Activated naive CD8-positive, alpha-beta T cell (primary cell): Measurements from ENCODE around the gene SRGAP3.

ENCODE experiments used
- H3K27ac Mint-ChIP-seq: one replicate; pipeline ENCODE4 v1.8.0; 2021; ENCODE audit warnings: mixed read lengths
- H3K27me3 Mint-ChIP-seq: one replicate; pipeline ENCODE4 v1.8.0; 2021; ENCODE audit warnings: mixed read lengths
- H3K36me3 Mint-ChIP-seq: one replicate; pipeline ENCODE4 v1.8.0; 2021; ENCODE audit warnings: mixed read lengths
- H3K4me1 Mint-ChIP-seq: one replicate; pipeline ENCODE4 v1.8.0; 2021; ENCODE audit warnings: low read depth, mixed read lengths
- H3K4me3 Mint-ChIP-seq: one replicate; pipeline ENCODE4 v1.8.0; 2021; ENCODE audit warnings: mild to moderate bottlenecking, mixed read lengths
- H3K9me3 Mint-ChIP-seq: one replicate; pipeline ENCODE4 v1.8.0; 2021; ENCODE audit warnings: low read depth, mixed read lengths

SRGAP3 gene

GRCh38 chr3:8954938-8955763 lies 294.3 kb downstream of the SRGAP3 start:
- peaks cover 15% of the 10 kb centered on the region for H3K4me1 Mint-ChIP-seq
- peaks cover 5% of the 10 kb centered on the region for H3K36me3 Mint-ChIP-seq
- no peak overlapping the region for H3K27ac Mint-ChIP-seq
- no peaks in the 10 kb centered on the region for H3K27me3 Mint-ChIP-seq
- no peak overlapping the region for H3K4me3 Mint-ChIP-seq
- no peaks in the 10 kb centered on the region for H3K9me3 Mint-ChIP-seq

- peaks cover 5% of the 10 kb centered on the region for H3K36me3 Mint-ChIP-seq
- H3K4me1 Mint-ChIP-seq, result peaks cover 7% of the 10 kb centered on the region
- no peaks in the 10 kb centered on the region for H3K9me3 Mint-ChIP-seq
- no peak overlapping the region for H3K27ac Mint-ChIP-seq
- no peak overlapping the region for H3K4me3 Mint-ChIP-seq
- H3K27me3 Mint-ChIP-seq, result no peaks in the 10 kb centered on the region
Observed at GRCh38 chr3:8953313-8953712, 296.1 kb downstream of the SRGAP3 start.

DNA sequence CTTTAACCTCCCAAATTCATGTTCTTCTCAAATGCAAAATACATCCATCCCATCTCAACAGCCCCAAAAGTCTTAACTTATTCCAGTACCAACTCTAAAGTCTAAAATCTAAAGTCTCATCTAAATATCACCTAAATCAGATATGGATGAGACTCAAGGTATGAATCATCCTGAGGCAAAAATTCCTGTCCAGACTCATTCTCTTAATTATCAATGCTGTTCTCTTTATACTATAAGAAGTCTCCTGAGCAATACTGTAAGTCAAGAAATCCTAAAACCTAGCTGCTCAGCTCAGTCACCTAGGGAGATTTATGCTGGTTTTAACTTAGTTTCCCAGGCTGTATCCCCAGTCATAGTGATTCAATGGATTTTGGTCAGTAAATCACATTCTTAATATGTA lies 297.3 kb downstream of the SRGAP3 start:
- Mint-ChIP-seq H3K9me3 (no peaks in the 10 kb centered on the region), H3K27me3 (no peaks in the 10 kb centered on the region)

GRCh38 chr3:8945890-8946600 lies 303.4 kb downstream of the SRGAP3 start:
- H3K4me1 Mint-ChIP-seq, result peaks cover 2% of the 10 kb centered on the region
- no peak overlapping the region for H3K4me3 Mint-ChIP-seq
- peaks cover 12% of the 10 kb centered on the region for H3K9me3 Mint-ChIP-seq
- no peak overlapping the region for H3K27ac Mint-ChIP-seq
- H3K27me3 Mint-ChIP-seq, result no peaks in the 10 kb centered on the region
- H3K36me3 Mint-ChIP-seq, result peaks cover 37% of the 10 kb centered on the region

More for the DNA sequence above, 297.3 kb downstream of the SRGAP3 start:
- Mint-ChIP-seq H3K27ac (no peak overlapping the region), H3K36me3 (peaks cover under 1% of the 10 kb centered on the region), H3K4me3 (no peak overlapping the region), H3K4me1 (peaks cover 5% of the 10 kb centered on the region)

GRCh38 chr3:8942746-8943488 lies 306.5 kb downstream of the SRGAP3 start:
- Mint-ChIP-seq H3K4me1 (no peaks in the 10 kb centered on the region), H3K27ac (no peak overlapping the region), H3K27me3 (no peaks in the 10 kb centered on the region), H3K9me3 (peaks cover 12% of the 10 kb centered on the region), H3K36me3 (peaks cover 40% of the 10 kb centered on the region), H3K4me3 (no peak overlapping the region)

DNA sequence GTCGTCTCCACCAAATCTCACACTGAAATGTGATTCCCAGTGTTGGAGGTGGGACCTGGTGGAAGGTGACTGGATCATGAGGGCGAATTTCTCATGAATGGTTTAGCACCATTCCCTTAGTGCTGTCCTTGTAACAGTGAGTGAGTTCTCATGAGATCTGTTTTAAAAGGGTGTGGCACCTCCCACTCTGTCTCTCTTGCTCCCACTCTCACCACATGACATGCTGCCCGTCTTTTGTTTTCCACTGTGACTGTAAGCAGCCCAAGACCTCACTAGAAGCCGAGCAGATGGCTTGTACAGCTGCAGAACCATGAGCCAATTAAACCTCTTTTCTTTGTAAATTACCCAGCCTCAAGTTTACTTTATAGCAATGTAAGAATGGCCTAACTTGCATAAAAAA lies 307.3 kb downstream of the SRGAP3 start:
- Mint-ChIP-seq H3K27ac (no peak overlapping the region), H3K4me1 (no peaks in the 10 kb centered on the region), H3K36me3 (peaks cover 39% of the 10 kb centered on the region), H3K9me3 (peaks cover 12% of the 10 kb centered on the region), H3K4me3 (no peak overlapping the region), H3K27me3 (no peaks in the 10 kb centered on the region)

- H3K27ac Mint-ChIP-seq, result no peak overlapping the region
- peaks cover under 1% of the 10 kb centered on the region for H3K9me3 Mint-ChIP-seq
- no peak overlapping the region for H3K4me3 Mint-ChIP-seq
- H3K36me3 Mint-ChIP-seq, result peaks cover 20% of the 10 kb centered on the region
- no peaks in the 10 kb centered on the region for H3K27me3 Mint-ChIP-seq
- no peaks in the 10 kb centered on the region for H3K4me1 Mint-ChIP-seq
Observed at GRCh38 chr3:8938021-8938420, 311.4 kb downstream of the SRGAP3 start.

GRCh38 chr3:8937064-8938020 lies 312.1 kb downstream of the SRGAP3 start:
- no peaks in the 10 kb centered on the region for H3K27me3 Mint-ChIP-seq
- H3K27ac Mint-ChIP-seq, result no peak overlapping the region
- no peaks in the 10 kb centered on the region for H3K9me3 Mint-ChIP-seq
- H3K36me3 Mint-ChIP-seq, result peaks cover 13% of the 10 kb centered on the region
- no peaks in the 10 kb centered on the region for H3K4me1 Mint-ChIP-seq
- no peak overlapping the region for H3K4me3 Mint-ChIP-seq

DNA sequence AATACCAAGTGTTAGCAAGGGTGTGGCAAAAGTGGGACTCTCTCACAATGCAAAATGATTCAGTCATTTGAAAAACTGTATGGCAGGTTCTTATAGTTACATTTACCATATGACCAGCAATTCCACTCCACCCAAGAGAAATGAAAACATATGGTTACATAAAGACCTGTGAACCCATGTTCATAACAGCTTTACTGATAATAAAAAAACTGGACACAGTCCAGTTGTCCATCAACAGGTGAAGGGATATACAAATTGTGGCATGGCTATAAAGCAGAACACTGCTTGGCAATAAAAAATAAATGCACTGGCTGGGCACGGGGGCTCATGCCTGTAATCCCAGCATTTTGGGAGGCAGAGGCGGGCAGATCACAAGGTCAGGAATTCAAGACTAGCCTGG lies 316.9 kb downstream of the SRGAP3 start:
- H3K4me1 Mint-ChIP-seq, result no peaks in the 10 kb centered on the region
- no peak overlapping the region for H3K27ac Mint-ChIP-seq
- peaks cover 7% of the 10 kb centered on the region for H3K36me3 Mint-ChIP-seq
- H3K27me3 Mint-ChIP-seq, result no peaks in the 10 kb centered on the region
- H3K9me3 Mint-ChIP-seq, result no peaks in the 10 kb centered on the region
- no peak overlapping the region for H3K4me3 Mint-ChIP-seq

DNA sequence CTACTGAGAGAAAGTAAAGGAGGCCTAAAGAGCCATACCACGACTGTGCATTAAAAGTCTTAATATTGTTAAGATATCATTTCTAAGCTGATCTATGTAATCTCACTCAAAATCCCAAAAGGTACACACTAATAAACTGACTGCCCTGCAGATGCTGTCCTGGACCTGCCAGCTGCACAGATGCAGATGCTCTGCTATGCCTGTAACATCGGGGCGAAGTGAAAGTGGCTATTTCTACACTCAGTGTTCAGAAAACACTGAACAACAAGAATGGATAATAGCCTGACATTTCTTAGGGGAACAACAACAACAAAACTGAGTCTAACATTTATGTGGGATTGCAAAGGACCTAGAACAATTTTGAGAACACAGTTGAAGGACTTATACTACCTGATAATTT lies 318.1 kb downstream of the SRGAP3 start:
- H3K27ac Mint-ChIP-seq, result no peak overlapping the region
- H3K27me3 Mint-ChIP-seq, result no peaks in the 10 kb centered on the region
- no peaks in the 10 kb centered on the region for H3K9me3 Mint-ChIP-seq
- peaks cover 7% of the 10 kb centered on the region for H3K36me3 Mint-ChIP-seq
- H3K4me3 Mint-ChIP-seq, result no peak overlapping the region
- no peaks in the 10 kb centered on the region for H3K4me1 Mint-ChIP-seq
